H1 (cell line): ENCODE measurements around the gene IGFBP3. TPM values are rescaled to one million over a fixed set of nuclear protein-coding genes. Genes with fewer than 3 reads are reported as not detected.

Source experiments
- CTCF ChIA-PET: fragments of 300-600 bp; sonication (Branson Sonifier 250); formaldehyde crosslinking; loops from one replicate; lab custom pipeline; 2021; ENCODE audit not compliant: partially characterized antibody; lab: Charles Lee
- POLR2A ChIA-PET: fragments of 300-600 bp; sonication (Branson Sonifier 250); formaldehyde crosslinking; loops from one replicate; lab custom pipeline; 2021; ENCODE audit warnings: inconsistent platforms; ENCODE audit not compliant: partially characterized antibody; lab: Charles Lee
- DNase-seq, 2 experiments: peaks; one replicate each; pipeline versions ENCODE4 v3.0.0 to v3.0.0-alpha.2; 2010 to 2022; ENCODE audit warnings: low spot score in 2 of 2, low read depth in 1 of 2, mixed read lengths in 1 of 2
- FAIRE-seq: peaks from 2 replicates; lab custom pipeline; 2011; peaks lifted over from hg19 to GRCh38; lab: Jason Lieb, UNC
- H2AFZ ChIP-seq: 2 replicates; pipeline ENCODE4 v1.8.1; 2012; ENCODE audit warnings: low read length, inconsistent platforms
- H2AK5ac ChIP-seq: 2 replicates; pipeline ENCODE4 v1.6.1; 2013; ENCODE audit warnings: low read depth, low read length
- H2BK120ac ChIP-seq: replicated peaks from 2 replicates; pipeline ENCODE3; 2013; ENCODE audit warnings: low read depth, low read length, inconsistent platforms
- H2BK12ac ChIP-seq: 2 replicates; pipeline ENCODE4 v1.6.1; 2013; ENCODE audit warnings: low read depth, low read length
- H2BK15ac ChIP-seq: 2 replicates; pipeline ENCODE4 v1.6.1; 2013; ENCODE audit warnings: low read length
- H2BK20ac ChIP-seq: 2 replicates; pipeline ENCODE4 v1.6.1; 2013; ENCODE audit warnings: low read length
- H2BK5ac ChIP-seq: 2 replicates; pipeline ENCODE4 v1.6.1; 2013; ENCODE audit warnings: low read depth, low read length
- H3K14ac ChIP-seq: 2 replicates; pipeline ENCODE4 v1.6.1; 2013; ENCODE audit warnings: inconsistent platforms; ENCODE audit not compliant: insufficient read length
- H3K18ac ChIP-seq: 2 replicates; pipeline ENCODE4 v1.6.1; 2013; ENCODE audit warnings: low read length; ENCODE audit errors: extremely low read depth
- H3K23ac ChIP-seq: 2 replicates; pipeline ENCODE4 v1.6.1; 2013; ENCODE audit warnings: inconsistent platforms; ENCODE audit not compliant: insufficient read length
- H3K23me2 ChIP-seq: 2 replicates; pipeline ENCODE4 v1.6.1; 2013; ENCODE audit warnings: low read depth, low read length
- H3K27ac ChIP-seq: 2 replicates; pipeline ENCODE4 v1.6.1; 2011; ENCODE audit warnings: low read depth, low read length, inconsistent platforms
- H3K27me3 ChIP-seq, 4 experiments: replicated peaks in 1 of 4; 1 replicate in 1 of 4; 2 replicates in 3 of 4; pipeline versions ENCODE4 v1.6.1 to v1.8.1; 2011 to 2013; ENCODE audit warnings: low read length in 3 of 4, mild to moderate bottlenecking in 3 of 4, inconsistent platforms in 2 of 4, mixed read lengths in 2 of 4, moderate library complexity in 1 of 4; ENCODE audit not compliant: control insufficient read depth in 3 of 4, insufficient read depth in 3 of 4; ENCODE audit errors: extremely low read depth in 1 of 4
- H3K36me3 ChIP-seq, 4 experiments: 2 replicates each; pipeline versions ENCODE4 v1.6.1 to v1.8.1; 2011 to 2013; ENCODE audit warnings: mild to moderate bottlenecking in 4 of 4, low read length in 3 of 4, moderate library complexity in 2 of 4, control low read depth in 1 of 4, inconsistent platforms in 1 of 4; ENCODE audit not compliant: insufficient read depth in 4 of 4, control insufficient read depth in 2 of 4
- H3K4ac ChIP-seq: replicated peaks from 2 replicates; pipeline ENCODE3; 2013; ENCODE audit warnings: low read length, low read depth, mixed read lengths, inconsistent platforms; ENCODE audit not compliant: insufficient read length
- H3K4me1 ChIP-seq, 4 experiments: replicated peaks in 1 of 4; 1 replicate in 1 of 4; 2 replicates in 3 of 4; pipeline versions ENCODE4 v1.6.1 to v1.8.1; 2011 to 2013; ENCODE audit warnings: low read length in 3 of 4, inconsistent platforms in 2 of 4, mixed read lengths in 1 of 4; ENCODE audit not compliant: insufficient read depth in 4 of 4, control insufficient read depth in 3 of 4
- H3K4me2 ChIP-seq, 2 experiments: 2 replicates each; pipeline versions ENCODE4 v1.6.1 to v1.8.1; 2011 to 2013; ENCODE audit warnings: low read depth in 2 of 2, low read length in 2 of 2, control low read depth in 1 of 2, inconsistent platforms in 1 of 2, mild to moderate bottlenecking in 1 of 2; ENCODE audit not compliant: insufficient read depth in 1 of 2
- H3K4me3 ChIP-seq, 4 experiments: fragments of 200-600, 300-600 bp in 1 of 4; sonication (generic), shearing (Covaris generic), sonication (Bioruptor Twin) in 1 of 4; 2 replicates each; pipeline versions ENCODE4 v1.5.1 to v1.8.1; 2011 to 2016; ENCODE audit warnings: low read length in 4 of 4, low read depth in 3 of 4, control low read depth in 2 of 4, inconsistent platforms in 2 of 4, mild to moderate bottlenecking in 2 of 4, mixed read lengths in 1 of 4, moderate library complexity in 1 of 4; ENCODE audit not compliant: insufficient read depth in 2 of 4; ENCODE audit errors: extremely low read depth in 1 of 4
- H3K56ac ChIP-seq: replicated peaks from 2 replicates; pipeline ENCODE3; 2013; ENCODE audit warnings: low read depth, mild to moderate bottlenecking, mixed read lengths, low read length, inconsistent platforms; ENCODE audit not compliant: insufficient read length
- H3K79me1 ChIP-seq: 2 replicates; pipeline ENCODE4 v1.6.1; 2013; ENCODE audit warnings: low read depth, low read length, control low read depth
- H3K79me2 ChIP-seq, 2 experiments: 2 replicates each; pipeline versions ENCODE4 v1.6.1 to v1.8.1; 2012 to 2013; ENCODE audit warnings: low read length in 2 of 2, mild to moderate bottlenecking in 2 of 2, inconsistent platforms in 1 of 2; ENCODE audit not compliant: insufficient read depth in 2 of 2, control insufficient read depth in 1 of 2
- H3K9ac ChIP-seq, 4 experiments: replicated peaks in 1 of 4; 1 replicate in 1 of 4; 2 replicates in 3 of 4; pipeline versions ENCODE4 v1.6.1 to v1.8.1; 2011 to 2013; ENCODE audit warnings: low read depth in 3 of 4, low read length in 3 of 4, control low read depth in 2 of 4, mild to moderate bottlenecking in 2 of 4, moderate library complexity in 2 of 4, inconsistent platforms in 1 of 4; ENCODE audit errors: extremely low read depth in 1 of 4
- H3K9me3 ChIP-seq, 2 experiments: 2 replicates each; pipeline versions ENCODE4 v1.6.1 to v1.8.1; 2012 to 2013; ENCODE audit warnings: mild to moderate bottlenecking in 2 of 2, moderate library complexity in 2 of 2, control low read depth in 1 of 2, inconsistent platforms in 1 of 2, low read depth in 1 of 2, low read length in 1 of 2, mixed read lengths in 1 of 2; ENCODE audit not compliant: insufficient read depth in 2 of 2
- H4K20me1 ChIP-seq, 2 experiments: replicated peaks in 1 of 2; 2 replicates each; pipeline versions ENCODE3 to v1.8.1; 2011 to 2013; ENCODE audit warnings: inconsistent platforms in 2 of 2, low read length in 2 of 2, mild to moderate bottlenecking in 1 of 2; ENCODE audit not compliant: insufficient read depth in 2 of 2, control insufficient read depth in 1 of 2
- H4K5ac ChIP-seq: 2 replicates; pipeline ENCODE4 v1.6.1; 2013; ENCODE audit warnings: low read length, low read depth, mixed read lengths, inconsistent platforms; ENCODE audit not compliant: insufficient read length
- H4K8ac ChIP-seq: 2 replicates; pipeline ENCODE4 v1.8.0; 2013; ENCODE audit warnings: mild to moderate bottlenecking, moderate library complexity, low read length, inconsistent platforms; ENCODE audit not compliant: insufficient read depth; ENCODE audit errors: extremely low read depth
- H4K91ac ChIP-seq: replicated peaks from 2 replicates; pipeline ENCODE3; 2013; ENCODE audit warnings: low read length, mixed read lengths, inconsistent platforms; ENCODE audit not compliant: insufficient read length
- ASH2L ChIP-seq: fragments of 200-600, 300-600 bp; sonication (generic); IDR thresholded peaks from one replicate; pipeline ENCODE4 v1.7.1; 2017; ENCODE audit warnings: low read length
- WGBS, 2 experiments: shearing (Covaris generic) in 1 of 2; methylation state at CpG; one replicate each; pipeline versions ENCODE4 v1.1.6 to v1.1.7; 2013 to 2015; ENCODE audit warnings: low lambda C conversion rate in 2 of 2, mixed read lengths in 2 of 2, inconsistent platforms in 1 of 2, low coverage in 1 of 2, missing lambda C conversion rate in 1 of 2; ENCODE audit not compliant: insufficient replicate concordance in 2 of 2, insufficient coverage in 1 of 2, insufficient read length in 1 of 2; ENCODE audit errors: extremely low coverage in 1 of 2, missing lambda C conversion rate in 1 of 2; 5-methylcytosine and 5-hydroxymethylcytosine counted together
- polyA plus RNA-seq, 7 experiments: library from polyadenylated mRNA; depleted of rRNA in 3 of 7; stranded (reverse) in 5 of 7; unstranded in 2 of 7; fragments of >200 nt in 5 of 7; fragments of 200-250 nt in 2 of 7; gene quantifications; 1 replicate in 5 of 7; 2 replicates in 1 of 7; 4 replicates in 1 of 7; pipeline versions ENCODE4 v1.2.1 to v1.2.3, GENCODE V29; 2011 to 2013; ENCODE audit warnings: missing spikeins in 2 of 7, mixed read lengths in 2 of 7
- total RNA-seq: library from RNA; stranded (reverse); fragmentation: NEBNext Ultra II Directional; extraction: Animal tissue kit (Norgen Biotek cat#: 25700); gene quantifications from 2 replicates; pipeline ENCODE4 v1.2.1, GENCODE V29; 2021

Gene IGFBP3
- total and polyA plus RNA-seq, 2 of the 8 experiments (the other 6 are each of a cell fraction or from before 2014, with no cell fraction given) = 5.5 to 12.1 TPM

GRCh38 chr7:45939574-45939973 is 18.5 kb upstream of the IGFBP3 start:
- H3K36me3 ChIP-seq = no peaks in the 10 kb centered on the region
- TF ChIP-seq ASH2L = no peak
- H3K4ac ChIP-seq = no peak overlapping the region
- DNase-seq (no peak), FAIRE-seq (no peak)
- no peaks in the 10 kb centered on the region for H3K9me3 ChIP-seq
- H3K14ac ChIP-seq = no peak overlapping the region
- peaks cover 5% of the 10 kb centered on the region; the same call in 1 of the 2 replicates for H3K23me2 ChIP-seq
- H2BK120ac ChIP-seq = no peak overlapping the region
- ChIA-PET CTCF (interaction anchor here (0.9 to 6.9 kb wide), 12 partner anchors 16 to 412 kb away, joined by 3 to 80 read pairs (median 4); partner anchors contain the start of gene IGFBP3), POLR2A (no interaction called here)
- H3K27me3 ChIP-seq = peaks cover 0 to 1% (median 0%) of the 10 kb centered on the region in 4 experiments; a peak in 1 of 7 replicates
- no peak overlapping the region for H2BK5ac ChIP-seq
- no peaks in the 10 kb centered on the region for H3K79me2 ChIP-seq
- H3K79me1 ChIP-seq = no peaks in the 10 kb centered on the region
- H2AK5ac ChIP-seq = no peak overlapping the region
- peaks cover 0 to 2% of the 10 kb centered on the region in 2 experiments for H4K20me1 ChIP-seq
- no peak overlapping the region for H3K18ac ChIP-seq
- no peak overlapping the region for H3K27ac ChIP-seq
- H2BK20ac ChIP-seq = 0 out of 2 replicates have a peak overlapping the region, but pooled peaks have one; percentile 32
- no peak overlapping the region for H4K5ac ChIP-seq
- H3K56ac ChIP-seq = no peak overlapping the region
- no peak overlapping the region for H3K4me2 ChIP-seq
- no peak overlapping the region for H4K8ac ChIP-seq
- H2BK15ac ChIP-seq = no peak overlapping the region
- H3K4me3 ChIP-seq = no peak overlapping the region
- no peak overlapping the region for H2BK12ac ChIP-seq
- no peak overlapping the region for H3K23ac ChIP-seq
- H3K9ac ChIP-seq = no peak overlapping the region
- 88% methylated on average over 11 of the region's 11 CpGs; no CpG with 5 or more reads in 1 of the 2 experiments for WGBS, 2 experiments
- no peak overlapping the region for H4K91ac ChIP-seq
- H3K4me1 ChIP-seq = no peaks in the 10 kb centered on the region
- no peak overlapping the region for H2AFZ ChIP-seq
